H1 (cell line): ENCODE results near the gene SYP. TPM values are rescaled to one million over a fixed set of nuclear protein-coding genes. Genes with fewer than 3 reads are reported as not detected.

ENCODE experiments used
- BCL11A ChIP-seq, 2 experiments: IDR thresholded peaks; one replicate each; pipeline ENCODE4 v1.6.1; 2011; ENCODE audit warnings: low read depth in 2 of 2, low read length in 2 of 2, mild to moderate bottlenecking in 2 of 2
- CBX5 ChIP-seq: fragments of 300-800, 300-1000 bp; sonication (generic); IDR thresholded peaks from 2 replicates; pipeline ENCODE4 v1.7.1; 2016; ENCODE audit warnings: antibody characterized with exemption, low read length, low read depth
- CREB1 ChIP-seq: IDR thresholded peaks from 2 replicates; pipeline ENCODE4 v1.6.1; 2012; ENCODE audit warnings: inconsistent platforms
- CTCF ChIP-seq, 3 experiments: IDR thresholded peaks; 1 replicate in 2 of 3; 2 replicates in 1 of 3; pipeline versions ENCODE4 v1.5.1 to v1.6.1; 2011; ENCODE audit warnings: low read length in 3 of 3, mild to moderate bottlenecking in 3 of 3, inconsistent platforms in 2 of 3, low read depth in 1 of 3, moderate library complexity in 1 of 3; ENCODE audit not compliant: insufficient read depth in 1 of 3; ENCODE audit errors: control extremely low read depth in 1 of 3
- EGR1 ChIP-seq: IDR thresholded peaks from 2 replicates; pipeline ENCODE4 v1.6.1; 2011; ENCODE audit warnings: low read depth, low read length, borderline replicate concordance
- JUN ChIP-seq: IDR thresholded peaks from 2 replicates; pipeline ENCODE4 v1.6.1; 2011; ENCODE audit warnings: low read depth, mild to moderate bottlenecking, improper control_type of control experiment, low read length
- MAFK ChIP-seq: IDR thresholded peaks from 2 replicates; pipeline ENCODE4 v1.6.1; 2012; ENCODE audit warnings: low read depth, mild to moderate bottlenecking, improper control_type of control experiment, low read length
- NANOG ChIP-seq: IDR thresholded peaks from 2 replicates; pipeline ENCODE4 v1.6.1; 2011; ENCODE audit warnings: low read length, low read depth, mild to moderate bottlenecking, inconsistent platforms; ENCODE audit not compliant: insufficient read depth, poor library complexity, severe bottlenecking
- RAD21 ChIP-seq, 2 experiments: IDR thresholded peaks in 1 of 2; conservative IDR thresholded peaks in 1 of 2; 2 replicates each; pipeline ENCODE4 v1.6.1; 2011; ENCODE audit warnings: low read depth in 2 of 2, low read length in 2 of 2, improper control_type of control experiment in 1 of 2, inconsistent platforms in 1 of 2, mild to moderate bottlenecking in 1 of 2, moderate library complexity in 1 of 2
- RXRA ChIP-seq: IDR thresholded peaks from 2 replicates; pipeline ENCODE4 v1.6.1; 2011; ENCODE audit warnings: low read depth, mild to moderate bottlenecking, low read length, moderate library complexity; ENCODE audit not compliant: insufficient read depth
- SIN3A ChIP-seq, 2 experiments: IDR thresholded peaks in 1 of 2; conservative IDR thresholded peaks in 1 of 2; 2 replicates each; pipeline ENCODE4 v1.6.1; 2011 to 2012; ENCODE audit warnings: low read length in 2 of 2, improper control_type of control experiment in 1 of 2, low read depth in 1 of 2, mild to moderate bottlenecking in 1 of 2
- TBP ChIP-seq: IDR thresholded peaks from 2 replicates; pipeline ENCODE4 v1.6.1; 2011; ENCODE audit warnings: low read depth, low read length, improper control_type of control experiment
- polyA plus RNA-seq, 7 experiments: library from polyadenylated mRNA; depleted of rRNA in 3 of 7; stranded (reverse) in 5 of 7; unstranded in 2 of 7; fragments of >200 nt in 5 of 7; fragments of 200-250 nt in 2 of 7; gene quantifications; 1 replicate in 5 of 7; 2 replicates in 1 of 7; 4 replicates in 1 of 7; pipeline versions ENCODE4 v1.2.1 to v1.2.3, GENCODE V29; 2011 to 2013; ENCODE audit warnings: missing spikeins in 2 of 7, mixed read lengths in 2 of 7
- total RNA-seq: library from RNA; stranded (reverse); fragmentation: NEBNext Ultra II Directional; extraction: Animal tissue kit (Norgen Biotek cat#: 25700); gene quantifications from 2 replicates; pipeline ENCODE4 v1.2.1, GENCODE V29; 2021

Gene SYP
- total and polyA plus RNA-seq, 2 of the 8 experiments (the other 6 are each of a cell fraction or from before 2014, with no cell fraction given), result 4.3 to 10.8 TPM

GRCh38 chrX:49199906-49200771, at the start of gene SYP (continued):
- TF ChIP-seq JUN (no peak), MAFK (no peak), SIN3A (conservative IDR thresholded peaks at IDR 0.05 in 1 of 2, IDR thresholded peaks at IDR 0.05 in 1 of 2; ENCODE audit: low read depth in 1 of 2, low read length in 2 of 2) (peak; percentile 86 to 97; a peak in 3 of 4 replicates), TBP (peak; percentile 38; the same call in 1 of the 2 replicates), CTCF (IDR thresholded peaks at IDR 0.05; ENCODE audit: control extremely low read depth in 1 of 3, insufficient read depth in 1 of 3, low read depth in 1 of 3, low read length in 3 of 3) (no peak), RAD21 (IDR thresholded peaks at IDR 0.05 in 1 of 2, conservative IDR thresholded peaks at IDR 0.05 in 1 of 2; ENCODE audit: low read depth in 2 of 2, low read length in 2 of 2) (peak in 1 of 2 experiments; percentile 24; a peak in 1 of 4 replicates), RXRA (no peak), CREB1 (peak; percentile 64; the same call in 1 of the 2 replicates), BCL11A (IDR thresholded peaks at IDR 0.05; ENCODE audit: low read depth in 2 of 2, low read length in 2 of 2) (no peak), CBX5 (no peak), EGR1 (peak; percentile 63; the same call in 1 of the 2 replicates), NANOG (no peak)
